Testis (tissue), 3 donors: ENCODE data around the gene B3GNT3. TPM values are rescaled to one million over a fixed set of nuclear protein-coding genes. Genes with fewer than 3 reads are reported as not detected.
"Not testable (repeated sequence)": the region's sequence is repeated elsewhere in the genome, so short reads cannot be mapped to it uniquely, and the experiment has no call there.

Source experiments
- DNase-seq: peaks from one replicate; pipeline ENCODE4 v3.0.0-alpha.2; 2019
- H3K27ac ChIP-seq, 2 donors: fragments of 200-600 bp; sonication (generic); one replicate each; pipeline ENCODE4 v1.5.1; 2019
- H3K27me3 ChIP-seq: fragments of 200-600 bp; sonication (generic); one replicate; pipeline ENCODE4 v1.5.1; 2019
- H3K36me3 ChIP-seq: fragments of 200-600 bp; sonication (generic); one replicate; pipeline ENCODE4 v1.5.1; 2017; ENCODE audit warnings: low read depth; ENCODE audit errors: missing control alignments
- H3K4me1 ChIP-seq: fragments of 200-600 bp; sonication (generic); one replicate; pipeline ENCODE4 v1.5.1; 2019
- H3K4me3 ChIP-seq, 2 donors: fragments of 200-600 bp; sonication (generic); one replicate each; pipeline ENCODE4 v1.5.1; 2017 to 2019
- H3K9me3 ChIP-seq: fragments of 200-600 bp; sonication (generic); one replicate; pipeline ENCODE4 v1.5.1; 2017
- POLR2A ChIP-seq: fragments of 450-650 bp; IDR thresholded peaks from one replicate; pipeline ENCODE4 v1.6.1; 2017; ENCODE audit warnings: antibody characterized with exemption, mild to moderate bottlenecking, moderate library complexity
- WGBS, 2 donors: methylation state at CpG; one replicate each; pipeline ENCODE4 v1.1.5; 2018; 5-methylcytosine and 5-hydroxymethylcytosine counted together
- intact Hi-C: fragments of 100-400 bp; cut with DNase I; formaldehyde crosslinking; loops from one replicate; pipeline ENCODE4 v1.15.1; 2023; ENCODE audit warnings: low total_unique reads
- polyA plus RNA-seq: library from polyadenylated mRNA; stranded (reverse); fragments of 350-450 nt; fragmentation: Illumina TruSeq; extraction: RNeasy Lipid Tissue Mini Kit (QIAGEN cat#74804); gene quantifications from one replicate; pipeline ENCODE4 v1.2.3, GENCODE V29; 2014; ENCODE audit warnings: low read depth, low replicate concordance; ENCODE audit not compliant: insufficient read depth
- total RNA-seq, 2 donors: library from RNA; depleted of rRNA; stranded (reverse); fragments of >200 nt; gene quantifications; one replicate each; pipeline ENCODE4 v1.2.3, GENCODE V29; 2016
- TF ChIP-seq, protein P1 (sequence below), 3 experiments: fragments of 450-650 bp in 2 of 3; fragments of 200-600 bp in 1 of 3; sonication (generic) in 1 of 3; IDR thresholded peaks; one replicate each; pipeline ENCODE4 v1.5.1; 2016 to 2019; ENCODE audit warnings: antibody characterized with exemption in 3 of 3, mild to moderate bottlenecking in 2 of 3, moderate library complexity in 1 of 3

The B3GNT3 gene
- total and polyA plus RNA-seq, 3 donors from 2014 or later, result 0.19 to 0.71 (median 0.63) TPM

DNA sequence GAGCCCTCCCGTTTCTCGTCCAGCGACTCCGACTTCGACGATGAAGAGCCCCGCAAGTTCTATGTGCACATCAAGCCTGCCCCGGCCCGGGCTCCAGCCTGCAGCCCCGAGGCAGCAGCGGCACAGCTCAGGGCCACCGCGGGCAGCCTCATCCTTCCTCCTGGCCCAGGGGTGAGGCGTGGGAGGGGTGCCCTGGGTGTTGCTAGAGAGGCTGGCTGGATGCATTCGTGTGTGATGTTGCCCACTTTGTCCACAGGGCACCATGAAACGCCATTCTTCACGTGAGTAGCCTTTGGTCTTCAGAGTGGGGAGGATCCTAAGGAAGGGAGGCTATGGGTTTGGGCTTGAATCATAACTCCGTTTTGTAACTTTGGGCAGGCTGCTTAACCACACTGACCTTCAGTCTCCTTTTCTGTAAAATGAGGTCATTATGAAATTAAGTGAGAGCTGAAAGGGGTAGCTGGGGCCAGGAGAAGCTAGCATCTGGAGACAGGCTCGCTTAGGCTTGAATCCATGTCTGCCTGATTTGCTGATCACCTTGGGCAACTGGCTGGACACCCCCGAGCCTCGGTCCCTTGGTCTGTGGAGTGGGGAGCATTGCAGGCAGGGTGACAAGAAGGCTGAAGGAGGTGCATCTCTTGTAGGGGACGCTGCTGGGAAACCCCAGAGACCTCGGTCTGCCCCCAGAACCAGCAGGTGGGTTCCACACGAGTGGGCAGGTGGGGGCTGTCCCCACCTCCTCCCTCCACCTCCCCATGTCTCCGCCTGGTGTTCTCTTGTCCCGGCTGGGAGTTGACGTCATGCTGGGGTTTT lies 18.7 kb upstream of the B3GNT3 start:
- Histone ChIP-seq H3K36me3 (no peaks in the 10 kb centered on the region), H3K4me3 (no peak overlapping the region), H3K27me3 (no peaks in the 10 kb centered on the region), H3K9me3 (no peaks in the 10 kb centered on the region), H3K27ac (no peak overlapping the region), H3K4me1 (peaks cover 3% of the 10 kb centered on the region)
- no peak for TF ChIP-seq POLR2A
- TF ChIP-seq, protein P1, sequence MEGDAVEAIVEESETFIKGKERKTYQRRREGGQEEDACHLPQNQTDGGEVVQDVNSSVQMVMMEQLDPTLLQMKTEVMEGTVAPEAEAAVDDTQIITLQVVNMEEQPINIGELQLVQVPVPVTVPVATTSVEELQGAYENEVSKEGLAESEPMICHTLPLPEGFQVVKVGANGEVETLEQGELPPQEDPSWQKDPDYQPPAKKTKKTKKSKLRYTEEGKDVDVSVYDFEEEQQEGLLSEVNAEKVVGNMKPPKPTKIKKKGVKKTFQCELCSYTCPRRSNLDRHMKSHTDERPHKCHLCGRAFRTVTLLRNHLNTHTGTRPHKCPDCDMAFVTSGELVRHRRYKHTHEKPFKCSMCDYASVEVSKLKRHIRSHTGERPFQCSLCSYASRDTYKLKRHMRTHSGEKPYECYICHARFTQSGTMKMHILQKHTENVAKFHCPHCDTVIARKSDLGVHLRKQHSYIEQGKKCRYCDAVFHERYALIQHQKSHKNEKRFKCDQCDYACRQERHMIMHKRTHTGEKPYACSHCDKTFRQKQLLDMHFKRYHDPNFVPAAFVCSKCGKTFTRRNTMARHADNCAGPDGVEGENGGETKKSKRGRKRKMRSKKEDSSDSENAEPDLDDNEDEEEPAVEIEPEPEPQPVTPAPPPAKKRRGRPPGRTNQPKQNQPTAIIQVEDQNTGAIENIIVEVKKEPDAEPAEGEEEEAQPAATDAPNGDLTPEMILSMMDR (IDR thresholded peaks at IDR 0.05), result no peak
- intact Hi-C loops, result no loop called here
- WGBS, 2 donors, result 51 to 62% methylated on average over 22 to 27 of the region's 27 CpGs
- DNase-seq, result no peak

GRCh38 chr19:17777840-17778239 lies 17.1 kb upstream of the B3GNT3 start:
- intact Hi-C loops, H3K27me3 ChIP-seq, H3K4me3 ChIP-seq, H3K9me3 ChIP-seq, H3K36me3 ChIP-seq, DNase-seq, H3K4me1 ChIP-seq, H3K27ac ChIP-seq: not testable (repeated sequence)
- WGBS, 2 donors, result 65 to 70% methylated on average over 10 of the region's 10 CpGs

- peak; percentile 73 for DNase-seq
- peaks cover 3% of the 10 kb centered on the region for H3K4me1 ChIP-seq
- no peaks in the 10 kb centered on the region for H3K9me3 ChIP-seq
- no peak overlapping the region for H3K27ac ChIP-seq
- intact Hi-C loops, result no loop called here
- H3K27me3 ChIP-seq, result no peaks in the 10 kb centered on the region
- H3K36me3 ChIP-seq, result no peaks in the 10 kb centered on the region
- TF ChIP-seq POLR2A, result no peak
- TF ChIP-seq, protein P1 (IDR thresholded peaks at IDR 0.05), result no peak
- peak overlapping the region in 1 of 2 donors; percentile 32 for H3K4me3 ChIP-seq
- 18 to 27% methylated on average over 33 to 36 of the region's 37 CpGs for WGBS, 2 donors
These were observed 16.5 kb upstream of the B3GNT3 start for GRCh38 chr19:17778251-17778967.

- peak; percentile 75 for DNase-seq
- Histone ChIP-seq H3K4me3 (peak overlapping the region in 1 of 2 donors; percentile 32), H3K9me3 (no peaks in the 10 kb centered on the region), H3K4me1 (peaks cover 8% of the 10 kb centered on the region), H3K27ac (no peak overlapping the region), H3K27me3 (no peaks in the 10 kb centered on the region), H3K36me3 (no peaks in the 10 kb centered on the region)
- 21 to 25% methylated on average over 25 of the region's 25 CpGs for WGBS, 2 donors
- intact Hi-C loops, result no loop called here
- TF ChIP-seq, protein P1 (IDR thresholded peaks at IDR 0.05), result no peak
- no peak for TF ChIP-seq POLR2A
These were observed 15.7 kb upstream of the B3GNT3 start for GRCh38 chr19:17778968-17779929.
